Measurements from ENCODE around the gene PLXNA4.

The PLXNA4 gene

DNA sequence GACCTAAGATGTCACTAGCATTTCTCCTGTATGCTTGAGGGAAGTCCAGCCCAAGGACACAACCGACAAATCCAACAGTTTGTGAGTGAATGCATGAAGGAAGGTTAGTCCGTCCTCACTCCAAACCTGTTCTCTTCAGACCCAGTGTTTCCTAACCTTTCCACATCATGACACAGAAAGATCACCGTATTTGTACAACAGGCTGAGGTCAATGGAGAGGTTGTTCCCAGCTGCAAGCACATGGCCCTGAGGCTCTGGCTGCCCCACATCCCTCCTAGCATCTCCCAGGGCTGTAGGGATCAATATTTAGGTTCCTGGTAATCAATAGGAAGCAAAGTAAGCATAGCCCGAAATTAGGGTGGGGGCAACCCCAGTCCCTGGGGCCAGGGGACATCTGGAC is 227.9 kb downstream of the PLXNA4 start:
- DNase-seq = no peak
- TF ChIP-seq POLR2A (IDR thresholded peaks at IDR 0.05; ENCODE audit: low read length) (no peak), GATA1 (IDR thresholded peaks at IDR 0.05; ENCODE audit: low read depth, low read length) (no peak)

DNA sequence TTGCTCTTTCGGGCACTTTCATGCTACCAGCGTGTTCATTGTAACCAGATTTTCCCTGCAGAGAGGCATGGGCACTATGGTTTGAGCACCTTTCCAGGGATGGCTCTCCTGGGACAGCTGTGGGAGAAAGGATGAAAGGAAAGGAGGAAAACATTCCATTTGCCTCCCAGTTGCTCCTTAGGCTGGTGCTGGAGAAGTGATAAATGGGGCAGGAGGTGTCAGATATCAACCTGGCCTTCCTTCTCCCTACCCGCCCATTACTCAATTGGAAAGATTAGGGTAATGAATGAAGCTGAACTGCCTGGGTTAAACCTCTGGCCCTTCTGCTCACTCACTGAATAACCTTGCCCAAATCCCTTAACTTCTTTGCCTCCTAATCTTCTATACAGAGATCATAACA is 228.4 kb downstream of the PLXNA4 start:
- no peak for DNase-seq
- no peak for TF ChIP-seq GATA1 (IDR thresholded peaks at IDR 0.05; ENCODE audit: low read depth, low read length)
- no peak for TF ChIP-seq POLR2A (IDR thresholded peaks at IDR 0.05; ENCODE audit: low read length)

- no peak for TF ChIP-seq POLR2A (IDR thresholded peaks at IDR 0.05; ENCODE audit: low read length)
- TF ChIP-seq GATA1 (IDR thresholded peaks at IDR 0.05; ENCODE audit: low read depth, low read length) = no peak
- DNase-seq = no peak
Observed at GRCh38 chr7:132347123-132347522, 229.1 kb downstream of the PLXNA4 start.

- TF ChIP-seq GATA1 (IDR thresholded peaks at IDR 0.05; ENCODE audit: low read depth, low read length) = no peak
- no peak for TF ChIP-seq POLR2A (IDR thresholded peaks at IDR 0.05; ENCODE audit: low read length)
- DNase-seq = no peak
Observed at GRCh38 chr7:132345543-132346129, 230.6 kb downstream of the PLXNA4 start.

GRCh38 chr7:132345030-132345429 is 231.2 kb downstream of the PLXNA4 start:
- TF ChIP-seq GATA1 (IDR thresholded peaks at IDR 0.05; ENCODE audit: low read depth, low read length) (no peak), POLR2A (IDR thresholded peaks at IDR 0.05; ENCODE audit: low read length) (no peak)
- DNase-seq = no peak

DNA sequence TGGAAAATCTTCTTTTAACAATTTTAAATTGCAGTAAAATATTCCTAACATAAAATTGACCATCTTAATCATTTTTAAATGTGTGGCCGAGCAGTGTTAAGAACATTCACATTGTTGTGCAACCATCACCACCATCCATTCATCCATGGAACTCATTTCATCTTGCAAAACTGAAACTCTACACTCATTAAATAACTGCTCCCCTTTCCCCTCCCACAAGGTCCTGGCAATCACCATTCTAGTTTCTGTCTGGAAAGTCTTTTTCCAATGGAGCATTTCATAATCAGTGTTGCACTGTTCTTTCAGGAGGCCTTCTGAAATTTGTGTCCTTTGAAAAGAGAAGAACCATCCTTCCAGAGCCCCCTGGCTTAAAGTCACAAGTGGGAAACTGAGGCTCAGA is 233.1 kb downstream of the PLXNA4 start:
- no peak for DNase-seq
- TF ChIP-seq GATA1 (IDR thresholded peaks at IDR 0.05; ENCODE audit: low read depth, low read length) = no peak
- TF ChIP-seq POLR2A (IDR thresholded peaks at IDR 0.05; ENCODE audit: low read length) = no peak

GRCh38 chr7:132337450-132338080 is 238.7 kb downstream of the PLXNA4 start:
- DNase-seq = no peak
- TF ChIP-seq POLR2A (IDR thresholded peaks at IDR 0.05; ENCODE audit: low read length) (no peak), GATA1 (IDR thresholded peaks at IDR 0.05; ENCODE audit: low read depth, low read length) (no peak)

DNA sequence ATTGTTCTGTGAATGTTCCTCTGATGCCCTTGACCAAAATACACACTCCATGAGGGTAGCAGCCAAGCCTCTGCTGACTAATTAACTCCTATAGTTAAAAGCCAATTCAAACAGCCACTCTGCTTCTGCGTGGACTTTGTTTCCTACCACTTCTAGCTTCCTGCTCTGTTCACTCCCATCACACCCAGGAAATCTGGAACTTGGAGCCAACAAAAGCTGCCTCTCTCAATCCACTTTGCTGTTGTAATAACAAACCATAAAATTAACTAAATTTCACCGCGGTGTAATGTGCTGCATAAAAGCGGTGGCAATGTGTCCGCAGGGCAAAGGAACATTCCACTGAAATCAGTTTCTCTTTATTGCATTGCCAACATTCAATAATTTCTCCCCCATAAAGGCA is 239.5 kb downstream of the PLXNA4 start:
- DNase-seq = no peak
- TF ChIP-seq GATA1 (IDR thresholded peaks at IDR 0.05; ENCODE audit: low read depth, low read length) (no peak), POLR2A (IDR thresholded peaks at IDR 0.05; ENCODE audit: low read length) (no peak)

GRCh38 chr7:132333301-132333700 is 243.0 kb downstream of the PLXNA4 start:
- DNase-seq = no peak
- TF ChIP-seq POLR2A (IDR thresholded peaks at IDR 0.05; ENCODE audit: low read length) = no peak
- no peak for TF ChIP-seq GATA1 (IDR thresholded peaks at IDR 0.05; ENCODE audit: low read depth, low read length)

GRCh38 chr7:132328760-132329159 is 247.5 kb downstream of the PLXNA4 start:
- TF ChIP-seq POLR2A (IDR thresholded peaks at IDR 0.05; ENCODE audit: low read length) (no peak), GATA1 (IDR thresholded peaks at IDR 0.05; ENCODE audit: low read depth, low read length) (no peak)
- DNase-seq = no peak

DNA sequence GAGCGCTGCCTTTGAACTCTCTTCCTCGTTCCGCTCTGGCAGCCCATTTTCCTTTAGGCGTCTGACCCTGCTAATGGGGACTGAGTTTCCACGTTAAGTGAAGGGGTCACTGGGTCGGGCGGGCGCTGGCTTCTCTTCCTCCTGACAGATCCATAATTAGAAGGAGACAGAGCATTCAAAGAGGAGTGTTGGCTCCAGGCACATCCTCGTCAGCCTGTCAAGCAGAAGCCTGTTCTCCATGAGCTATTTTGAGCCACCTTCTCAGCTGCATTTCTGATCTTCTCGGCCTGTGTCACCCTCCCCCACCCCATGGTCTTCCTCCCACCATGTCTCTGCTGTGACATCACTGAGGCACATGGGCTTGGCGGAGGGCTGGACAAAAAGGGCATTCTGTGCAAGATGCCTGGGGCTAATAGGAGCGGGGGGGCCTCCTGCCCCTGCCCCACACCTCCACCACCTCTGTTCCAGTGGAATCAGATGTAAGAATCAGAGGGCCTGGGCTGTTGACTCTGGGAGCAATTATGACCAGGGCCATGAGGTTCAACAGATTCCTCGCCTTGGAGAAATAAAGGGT is 248.1 kb downstream of the PLXNA4 start:
- DNase-seq = no peak
- TF ChIP-seq POLR2A (IDR thresholded peaks at IDR 0.05; ENCODE audit: low read length) = no peak
- no peak for TF ChIP-seq GATA1 (IDR thresholded peaks at IDR 0.05; ENCODE audit: low read depth, low read length)

DNA sequence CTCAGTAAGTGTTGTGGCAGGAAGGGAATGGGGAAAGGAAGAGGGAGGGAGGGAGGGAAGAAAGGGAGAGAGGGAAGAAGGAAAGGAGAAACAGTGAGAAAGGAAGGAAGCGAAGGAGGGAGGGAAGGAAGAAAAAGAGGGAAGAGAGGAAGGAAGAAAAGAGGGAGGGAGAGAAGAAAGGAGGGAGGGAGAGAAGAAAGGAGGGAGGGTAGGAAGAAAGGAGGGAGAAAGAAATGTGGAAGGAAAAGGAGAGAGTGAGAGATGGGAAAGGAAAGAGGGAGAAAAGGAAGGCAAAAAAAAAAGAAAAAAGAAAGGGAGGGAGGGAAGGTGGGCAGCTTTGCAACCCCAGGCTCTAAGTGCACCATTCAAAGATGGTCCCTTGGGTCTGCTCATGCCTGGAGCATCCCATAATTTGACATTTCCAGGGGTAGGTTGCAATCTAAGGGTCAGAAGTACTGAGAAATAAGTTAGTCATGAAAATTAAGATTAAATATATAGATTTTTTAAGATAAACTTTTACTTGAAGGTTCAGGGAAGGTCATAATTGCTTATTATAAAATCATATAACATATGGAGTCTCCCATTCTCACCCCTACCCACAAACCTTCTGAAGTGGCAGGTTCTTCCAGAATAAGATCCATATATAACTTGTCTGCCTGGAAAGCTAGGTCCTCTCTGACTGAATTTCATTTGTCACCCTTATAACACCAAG is 249.2 kb downstream of the PLXNA4 start:
- no peak for TF ChIP-seq POLR2A (IDR thresholded peaks at IDR 0.05; ENCODE audit: low read length)
- no peak for TF ChIP-seq GATA1 (IDR thresholded peaks at IDR 0.05; ENCODE audit: low read depth, low read length)
- no peak for DNase-seq

- no peak for DNase-seq
- no peak for TF ChIP-seq GATA1 (IDR thresholded peaks at IDR 0.05; ENCODE audit: low read depth, low read length)
- TF ChIP-seq POLR2A (IDR thresholded peaks at IDR 0.05; ENCODE audit: low read length) = no peak
Observed at GRCh38 chr7:132322970-132323369, 253.3 kb downstream of the PLXNA4 start.

GRCh38 chr7:132321387-132321786 is 254.9 kb downstream of the PLXNA4 start:
- no peak for TF ChIP-seq POLR2A (IDR thresholded peaks at IDR 0.05; ENCODE audit: low read length)
- no peak for TF ChIP-seq GATA1 (IDR thresholded peaks at IDR 0.05; ENCODE audit: low read depth, low read length)
- no peak for DNase-seq

All from erythroblast (primary cell).